KOPT-K1 (cell line): ENCODE data around the gene ZFAND3.
"Not testable (repeated sequence)": the region's sequence is repeated elsewhere in the genome, so short reads cannot be mapped to it uniquely, and the experiment has no call there.

Experiments
- H3K27ac ChIP-seq: fragments of 200-600 bp; sonication (generic); 2 replicates; pipeline ENCODE4 v1.5.1; 2016; ENCODE audit warnings: antibody characterized with exemption, mild to moderate bottlenecking, low read depth, low read length; ENCODE audit not compliant: poor library complexity, severe bottlenecking
- H3K36me3 ChIP-seq: fragments of 200-600 bp; sonication (generic); 2 replicates; pipeline ENCODE4 v1.5.1; 2017; ENCODE audit warnings: antibody characterized with exemption, mild to moderate bottlenecking, low read length, moderate library complexity; ENCODE audit not compliant: insufficient read depth
- H3K9me3 ChIP-seq: fragments of 200-600 bp; sonication (generic); 2 replicates; pipeline ENCODE4 v1.5.1; 2017; ENCODE audit warnings: antibody characterized with exemption, low read length, mild to moderate bottlenecking; ENCODE audit not compliant: insufficient read depth, poor library complexity, severe bottlenecking

ZFAND3 gene

DNA sequence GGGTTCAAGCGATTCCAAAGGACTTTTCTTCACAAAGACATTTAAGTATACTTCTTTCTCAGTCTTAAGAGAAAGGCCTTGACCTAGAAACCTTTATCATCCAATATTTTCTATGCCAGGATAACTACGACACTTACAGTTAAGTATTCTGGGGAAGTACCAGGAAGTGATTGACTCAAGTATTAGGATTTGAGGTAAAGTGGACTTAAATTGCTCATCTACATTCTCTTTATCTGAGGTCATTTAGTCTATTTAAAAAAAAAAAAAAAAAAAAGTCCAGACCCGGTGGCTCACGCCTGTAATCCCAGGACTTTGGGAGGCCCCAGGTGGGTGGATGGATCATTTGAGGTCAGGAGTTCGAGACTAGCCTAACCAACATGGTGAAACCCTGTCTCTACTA is 114.7 kb downstream of the ZFAND3 start:
- Histone ChIP-seq H3K27ac (no peak overlapping the region), H3K36me3 (no peaks in the 10 kb centered on the region), H3K9me3 (no peaks in the 10 kb centered on the region)

DNA sequence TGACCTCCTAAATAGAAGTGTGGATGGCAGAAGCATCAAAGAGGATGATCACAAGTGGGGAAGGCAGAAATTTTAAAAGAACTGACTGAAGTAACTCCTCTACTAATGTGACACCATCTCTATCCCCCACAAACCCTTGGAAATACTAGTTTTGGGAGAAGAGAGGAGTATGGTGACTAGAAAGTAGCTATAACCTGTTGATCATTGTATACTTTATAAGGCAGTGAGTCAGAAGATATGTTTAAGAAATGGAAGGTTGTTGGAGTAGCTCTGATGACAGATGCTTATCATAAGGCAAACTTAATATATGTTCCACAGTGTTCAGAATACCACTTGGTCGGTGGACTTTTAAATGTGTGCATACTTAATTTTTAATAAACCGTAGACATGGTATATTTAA is 116.6 kb downstream of the ZFAND3 start:
- no peaks in the 10 kb centered on the region for H3K36me3 ChIP-seq

DNA sequence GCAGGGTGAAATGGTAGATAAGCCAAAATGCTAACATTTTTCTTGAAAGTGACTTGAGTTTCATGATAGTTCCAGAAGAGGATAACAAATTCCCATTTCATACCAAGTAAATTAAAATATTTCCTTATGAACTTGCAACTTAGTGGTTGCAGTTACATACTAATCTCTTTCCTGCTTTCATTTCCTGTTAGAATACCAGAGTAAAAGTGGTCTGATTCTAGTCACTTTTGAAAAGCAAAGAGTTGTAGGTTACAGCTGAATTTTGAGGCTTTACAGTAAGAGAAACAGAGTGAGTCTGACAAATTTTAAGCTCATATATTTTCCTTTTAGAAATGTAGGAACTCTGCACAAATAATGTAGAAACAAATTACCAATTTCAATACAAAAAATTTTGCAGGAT is 117.4 kb downstream of the ZFAND3 start:
- H3K9me3 ChIP-seq: no peaks in the 10 kb centered on the region
- H3K27ac ChIP-seq: peak overlapping the region; percentile 9
- no peaks in the 10 kb centered on the region for H3K36me3 ChIP-seq

More for the DNA sequence above, 116.6 kb downstream of the ZFAND3 start:
- no peak overlapping the region for H3K27ac ChIP-seq
- H3K9me3 ChIP-seq: no peaks in the 10 kb centered on the region

DNA sequence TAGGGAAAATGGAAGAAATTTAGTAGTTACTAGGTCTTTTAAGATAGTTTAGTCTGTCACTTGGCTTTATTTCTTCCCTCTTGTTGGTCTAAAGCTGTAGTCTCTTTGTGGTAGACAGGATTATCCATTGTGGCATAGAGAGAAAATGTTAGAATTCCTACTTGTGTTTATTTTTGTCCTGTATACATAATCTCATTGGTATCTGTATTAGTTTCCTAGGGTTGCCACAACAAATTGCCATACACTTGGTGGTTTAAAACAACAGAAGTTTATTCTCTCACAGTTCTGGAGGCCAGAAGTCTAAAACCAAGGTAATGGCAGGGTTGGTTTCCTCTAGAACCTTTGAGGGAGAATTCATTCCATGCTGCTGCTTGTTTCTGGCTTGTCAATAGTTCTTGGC is 119.4 kb downstream of the ZFAND3 start:
- Histone ChIP-seq H3K9me3 (no peaks in the 10 kb centered on the region), H3K36me3 (no peaks in the 10 kb centered on the region), H3K27ac (no peak overlapping the region)

GRCh38 chr6:37940074-37940847 is 120.7 kb downstream of the ZFAND3 start:
- Histone ChIP-seq H3K27ac (no peak overlapping the region), H3K9me3 (no peaks in the 10 kb centered on the region), H3K36me3 (no peaks in the 10 kb centered on the region)

DNA sequence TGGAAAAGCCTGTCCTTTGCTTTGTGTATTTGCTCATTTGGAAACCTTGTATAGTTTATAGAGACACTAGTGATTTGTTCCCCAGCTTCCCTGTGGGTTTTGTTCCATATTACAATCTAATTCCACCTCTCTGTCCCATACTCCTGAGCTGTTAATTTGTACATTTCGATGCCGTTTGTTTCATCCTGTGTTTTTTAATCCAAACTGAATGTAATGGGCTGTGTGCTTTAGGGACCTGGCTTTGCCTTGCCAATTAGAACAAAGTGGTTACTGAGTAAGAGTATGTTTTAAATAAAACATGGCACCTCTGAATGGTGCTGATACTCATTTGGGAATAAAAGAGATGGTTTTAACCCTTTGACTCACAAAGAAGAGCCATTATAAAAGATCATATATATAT is 122.3 kb downstream of the ZFAND3 start:
- no peaks in the 10 kb centered on the region for H3K36me3 ChIP-seq
- no peak overlapping the region for H3K27ac ChIP-seq
- H3K9me3 ChIP-seq: no peaks in the 10 kb centered on the region

DNA sequence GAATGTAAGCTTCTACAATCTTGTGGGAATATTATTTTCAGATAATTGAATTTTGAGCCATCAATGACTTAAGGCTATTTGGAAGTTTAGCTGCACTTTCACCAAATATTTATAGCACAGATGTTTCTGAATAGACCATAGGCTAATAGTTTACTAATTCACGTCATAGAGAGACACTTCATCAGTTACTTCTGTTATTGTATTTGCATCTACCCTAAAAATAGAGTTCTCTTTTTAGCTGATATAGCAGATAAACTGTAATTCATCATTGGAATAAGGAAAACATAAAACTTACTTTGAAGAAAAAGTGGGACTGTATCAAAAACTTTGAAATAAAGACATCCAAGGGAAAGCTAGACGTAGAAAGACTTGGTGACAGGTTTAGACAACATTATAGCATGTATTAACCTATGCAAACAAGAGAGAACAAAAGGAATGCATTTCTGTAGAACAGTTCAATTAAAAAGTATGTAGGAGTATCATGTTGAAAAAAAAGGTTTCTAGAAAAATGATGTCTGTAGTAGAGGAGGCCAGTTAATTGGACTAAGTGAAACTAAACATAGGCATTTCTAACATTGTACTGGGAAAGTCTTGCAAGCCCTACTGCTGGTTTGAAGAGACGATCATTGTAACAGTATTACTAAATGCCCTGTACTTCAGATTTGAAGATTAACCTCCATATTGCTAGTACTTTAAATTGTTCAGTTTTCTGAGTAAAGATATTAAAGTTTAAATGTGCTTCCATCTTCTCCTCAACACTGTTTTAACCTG is 123.3 kb downstream of the ZFAND3 start:
- Histone ChIP-seq H3K36me3 (no peaks in the 10 kb centered on the region), H3K27ac (no peak overlapping the region), H3K9me3 (no peaks in the 10 kb centered on the region)

DNA sequence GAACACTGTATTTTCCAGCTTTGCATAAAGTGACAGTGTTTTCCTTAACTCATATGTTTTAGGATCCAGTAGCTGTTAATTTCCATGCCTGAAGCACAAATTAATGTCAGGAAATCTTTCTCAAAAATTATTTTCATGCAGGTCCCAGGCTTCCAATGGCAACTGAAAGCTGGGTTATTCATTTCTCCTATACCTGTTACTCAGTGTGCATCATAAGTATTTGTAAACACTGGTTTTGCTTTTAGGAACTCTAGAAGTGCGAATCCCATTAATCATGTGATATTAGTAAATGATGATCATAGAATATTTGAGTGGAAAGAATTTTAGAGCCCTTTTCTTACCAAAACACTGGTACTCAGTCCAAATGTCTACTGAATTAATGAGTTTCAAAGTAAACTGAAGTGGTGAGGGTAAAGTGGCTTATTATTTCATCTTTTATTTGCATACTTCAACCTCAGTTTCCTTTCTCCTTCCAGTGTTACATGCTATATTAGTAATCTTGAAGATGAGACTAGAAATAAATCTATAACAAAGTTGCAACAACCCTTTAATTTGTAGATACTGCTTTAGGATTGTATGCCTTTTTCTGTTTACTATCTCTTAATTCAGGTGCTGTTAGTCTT is 124.0 kb downstream of the ZFAND3 start:
- Histone ChIP-seq H3K27ac (no peak overlapping the region), H3K36me3 (no peaks in the 10 kb centered on the region), H3K9me3 (peaks cover 2% of the 10 kb centered on the region)

DNA sequence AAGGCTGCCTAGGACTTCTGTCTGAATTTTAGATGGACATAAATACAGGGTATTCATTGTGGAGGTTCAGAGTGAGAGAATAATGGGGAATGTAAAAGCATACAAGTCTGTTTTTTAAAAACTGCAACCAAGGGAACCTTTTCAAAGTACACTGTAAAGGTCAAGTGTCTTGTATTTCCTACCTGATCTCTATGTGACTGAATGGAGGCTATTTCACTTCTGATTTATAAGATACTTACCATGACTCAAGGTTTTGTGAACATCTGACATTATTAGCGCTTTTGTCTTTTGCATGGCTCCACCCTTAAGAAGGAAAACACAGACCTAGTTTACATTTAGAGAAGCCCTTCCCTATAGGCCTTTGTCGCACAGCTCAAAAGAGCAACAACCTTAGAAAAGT is 126.5 kb downstream of the ZFAND3 start:
- Histone ChIP-seq H3K27ac (no peak overlapping the region), H3K9me3 (peaks cover 17% of the 10 kb centered on the region), H3K36me3 (0 out of 2 replicates have a peak, but pooled peaks cover 3% of the 10 kb centered on the region)

- Histone ChIP-seq H3K27ac (no peak overlapping the region), H3K9me3 (peaks cover 17% of the 10 kb centered on the region), H3K36me3 (0 out of 2 replicates have a peak, but pooled peaks cover 3% of the 10 kb centered on the region)
Observed at GRCh38 chr6:37947468-37947867, 127.9 kb downstream of the ZFAND3 start.

GRCh38 chr6:37948584-37948983 is 129.1 kb downstream of the ZFAND3 start:
- not testable (repeated sequence) for H3K36me3 ChIP-seq, H3K27ac ChIP-seq
- peaks cover 20% of the 10 kb centered on the region for H3K9me3 ChIP-seq

DNA sequence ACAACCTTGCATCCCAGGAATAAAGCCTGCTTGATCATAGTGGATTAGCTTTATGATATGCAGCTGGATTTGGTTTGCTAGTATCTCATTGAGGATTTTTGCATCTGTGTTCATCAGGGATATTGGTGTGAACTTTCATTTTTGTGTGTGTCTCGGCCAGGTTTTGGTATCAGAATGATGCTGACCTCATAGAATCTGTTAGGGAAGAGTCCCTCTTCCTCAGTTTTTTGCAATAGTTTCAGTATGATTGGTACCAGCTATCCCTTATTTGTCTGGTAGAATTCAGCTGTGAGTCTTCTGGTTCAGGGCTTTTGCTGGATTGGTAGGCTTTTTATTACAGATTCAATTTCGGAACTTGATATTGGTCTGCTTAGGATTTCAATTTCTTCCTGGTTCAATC is 132.5 kb downstream of the ZFAND3 start:
- Histone ChIP-seq H3K36me3 (0 out of 2 replicates have a peak, but pooled peaks cover 3% of the 10 kb centered on the region), H3K9me3 (peaks cover 20% of the 10 kb centered on the region), H3K27ac (no peak overlapping the region)

DNA sequence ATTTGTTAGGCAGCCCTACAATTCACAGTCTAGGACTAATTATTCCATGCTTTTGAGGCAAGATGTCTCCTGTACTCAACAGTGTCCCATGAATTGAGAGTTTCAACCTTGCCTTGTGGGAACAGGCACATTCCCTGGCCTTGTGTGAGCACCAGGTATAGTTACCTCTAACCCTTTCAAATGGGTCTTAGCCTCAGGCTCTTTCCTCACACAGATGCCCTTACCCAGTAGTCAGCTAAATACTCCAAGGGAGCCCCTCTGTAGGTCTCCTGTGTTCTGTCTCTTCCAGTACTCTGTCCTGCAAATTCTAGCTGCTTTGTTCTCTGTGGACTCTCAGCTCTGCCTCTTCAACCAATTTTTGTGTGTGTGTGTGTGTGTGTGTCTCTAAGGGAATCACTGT is 135.3 kb downstream of the ZFAND3 start:
- Histone ChIP-seq H3K9me3 (peaks cover 6% of the 10 kb centered on the region), H3K27ac (no peak overlapping the region), H3K36me3 (no peaks in the 10 kb centered on the region)

DNA sequence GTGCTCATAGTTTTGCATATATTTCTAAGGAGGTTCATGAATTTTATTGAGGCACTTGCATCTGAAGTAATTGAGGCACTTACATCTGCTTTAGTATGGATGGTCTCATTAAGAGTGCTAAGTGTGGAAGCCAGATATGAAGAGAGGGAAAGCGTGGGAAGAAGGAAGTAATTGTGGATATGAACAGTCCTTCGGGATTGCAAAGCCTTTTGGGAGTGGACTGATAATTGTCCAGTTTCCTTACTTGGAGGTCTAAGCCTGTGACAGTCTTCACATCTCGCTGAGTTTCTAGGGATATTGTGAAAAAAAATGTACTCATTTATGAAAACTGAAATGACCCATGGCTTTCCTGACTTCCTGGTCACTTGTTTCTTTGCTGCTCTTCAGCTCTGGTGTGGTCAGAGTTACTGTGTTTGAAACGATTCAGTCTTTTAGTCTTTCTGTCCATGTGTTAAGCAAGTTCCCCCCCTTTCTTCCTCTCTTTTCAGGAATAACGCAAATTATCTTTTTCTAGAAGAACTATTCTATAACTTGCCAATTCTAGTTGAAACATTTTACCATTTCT is 137.3 kb downstream of the ZFAND3 start:
- H3K36me3 ChIP-seq: no peaks in the 10 kb centered on the region
- peaks cover 8% of the 10 kb centered on the region for H3K9me3 ChIP-seq
- no peak overlapping the region for H3K27ac ChIP-seq

DNA sequence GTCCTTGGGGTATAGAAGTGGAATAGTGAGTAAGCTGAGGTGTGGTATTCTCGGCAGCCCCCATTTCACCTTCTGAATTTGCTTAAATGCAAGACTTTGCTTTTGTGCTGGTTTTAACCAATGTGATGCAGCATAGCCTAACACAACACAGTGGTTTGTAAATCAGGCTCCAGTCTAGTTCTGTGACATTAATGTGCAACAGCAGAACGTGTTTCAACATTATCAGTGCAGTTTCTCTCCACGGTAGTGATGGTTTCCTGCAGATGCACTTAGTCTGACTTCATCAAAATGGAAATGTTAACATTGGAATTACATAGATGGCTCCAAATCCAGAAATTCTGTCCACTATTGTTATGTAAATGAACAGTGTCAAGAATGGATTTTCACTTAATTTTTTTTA is 139.5 kb downstream of the ZFAND3 start:
- Histone ChIP-seq H3K9me3 (peaks cover 11% of the 10 kb centered on the region), H3K36me3 (no peaks in the 10 kb centered on the region), H3K27ac (no peak overlapping the region)
